GM12878 (cell line): ENCODE results near the gene TCF7. TPM values are rescaled to one million over a fixed set of nuclear protein-coding genes. Genes with fewer than 3 reads are reported as not detected.

Experiments
- BHLHE40 ChIP-seq, 2 experiments: fragments of 450-650 bp in 1 of 2; IDR thresholded peaks; 2 replicates each; pipeline ENCODE4 v1.6.1; 2011 to 2017; ENCODE audit warnings: low read depth in 2 of 2, borderline replicate concordance in 1 of 2, improper control_type of control experiment in 1 of 2, low read length in 1 of 2, mild to moderate bottlenecking in 1 of 2
- CTCF ChIP-seq, 3 experiments: IDR thresholded peaks in 2 of 3; conservative IDR thresholded peaks in 1 of 3; 2 replicates each; pipeline ENCODE4 v1.5.1; 2011; ENCODE audit warnings: low read depth in 3 of 3, low read length in 3 of 3, mild to moderate bottlenecking in 3 of 3, control low read depth in 2 of 3, moderate library complexity in 2 of 3, inconsistent platforms in 1 of 3, mixed read lengths in 1 of 3; ENCODE audit not compliant: control insufficient read depth in 2 of 3, insufficient read depth in 1 of 3; ENCODE audit errors: extremely low read depth in 1 of 3
- HDGF ChIP-seq: fragments of 450-650 bp; IDR thresholded peaks from 2 replicates; pipeline ENCODE4 v1.6.1; 2016; ENCODE audit warnings: antibody characterized with exemption
- IKZF2 ChIP-seq, 2 experiments: fragments of 450-650 bp; IDR thresholded peaks; 2 replicates each; pipeline ENCODE4 v1.6.1; 2017; ENCODE audit warnings: mild to moderate bottlenecking in 2 of 2, moderate library complexity in 2 of 2
- IRF4 ChIP-seq: IDR thresholded peaks from 2 replicates; pipeline ENCODE4 v1.6.1; 2011; ENCODE audit warnings: low read depth, low read length
- POLR2A ChIP-seq: IDR thresholded peaks from 2 replicates; pipeline ENCODE4 v1.6.1; 2011; ENCODE audit warnings: low read depth, mild to moderate bottlenecking, low read length
- REST ChIP-seq: IDR thresholded peaks from 2 replicates; pipeline ENCODE4 v1.6.1; 2012; ENCODE audit warnings: mild to moderate bottlenecking, low read depth, low read length
- ZSCAN29 ChIP-seq: fragments of 450-650 bp; IDR thresholded peaks from 2 replicates; pipeline ENCODE4 v1.6.1; 2017; ENCODE audit warnings: mild to moderate bottlenecking, moderate library complexity
- polyA plus RNA-seq, 11 experiments: library from polyadenylated mRNA; depleted of rRNA in 4 of 11; unstranded in 6 of 11; stranded (reverse) in 5 of 11; fragments of >200 nt; fragmentation: Nextera tagmentation in 4 of 11; fragmentation: Illumina TruSeq in 1 of 11; extraction: Ambion mirVana in 4 of 11; extraction: Trizol in 1 of 11; gene quantifications; 1 replicate in 1 of 11; 2 replicates in 10 of 11; pipeline versions ENCODE4 v1.2.1 to v1.2.3, GENCODE V29; 2011 to 2016; ENCODE audit warnings: inconsistent platforms in 2 of 11, missing spikeins in 2 of 11, low read depth in 1 of 11
- total RNA-seq, 4 experiments: library from RNA; depleted of rRNA in 3 of 4; stranded (reverse); fragments of >200 nt in 3 of 4; fragmentation: Illumina TruSeq in 1 of 4; extraction: Trizol in 1 of 4; gene quantifications; 2 replicates each; pipeline versions ENCODE4 v1.2.1 to v1.2.3, GENCODE V29; 2013 to 2021
- TF ChIP-seq, protein P1 (sequence below): fragments of 450-650 bp; IDR thresholded peaks from 2 replicates; pipeline ENCODE4 v1.6.1; 2016; ENCODE audit warnings: mild to moderate bottlenecking
- TF ChIP-seq, protein P2 (sequence below): fragments of 450-650 bp; IDR thresholded peaks from 2 replicates; pipeline ENCODE4 v1.6.1; 2017; ENCODE audit warnings: mild to moderate bottlenecking, moderate library complexity

TCF7 gene
- total and polyA plus RNA-seq, 10 of the 15 experiments (the other 5 are each of a cell fraction or from before 2014, with no cell fraction given), result 10.0 to 60.2 (median 23.6) TPM

- TF ChIP-seq, protein P1, sequence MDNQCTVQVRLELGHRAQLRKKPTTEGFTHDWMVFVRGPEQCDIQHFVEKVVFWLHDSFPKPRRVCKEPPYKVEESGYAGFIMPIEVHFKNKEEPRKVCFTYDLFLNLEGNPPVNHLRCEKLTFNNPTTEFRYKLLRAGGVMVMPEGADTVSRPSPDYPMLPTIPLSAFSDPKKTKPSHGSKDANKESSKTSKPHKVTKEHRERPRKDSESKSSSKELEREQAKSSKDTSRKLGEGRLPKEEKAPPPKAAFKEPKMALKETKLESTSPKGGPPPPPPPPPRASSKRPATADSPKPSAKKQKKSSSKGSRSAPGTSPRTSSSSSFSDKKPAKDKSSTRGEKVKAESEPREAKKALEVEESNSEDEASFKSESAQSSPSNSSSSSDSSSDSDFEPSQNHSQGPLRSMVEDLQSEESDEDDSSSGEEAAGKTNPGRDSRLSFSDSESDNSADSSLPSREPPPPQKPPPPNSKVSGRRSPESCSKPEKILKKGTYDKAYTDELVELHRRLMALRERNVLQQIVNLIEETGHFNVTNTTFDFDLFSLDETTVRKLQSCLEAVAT, result peak; percentile 73; the same call in 1 of the 2 replicates
- TF ChIP-seq, protein P2, sequence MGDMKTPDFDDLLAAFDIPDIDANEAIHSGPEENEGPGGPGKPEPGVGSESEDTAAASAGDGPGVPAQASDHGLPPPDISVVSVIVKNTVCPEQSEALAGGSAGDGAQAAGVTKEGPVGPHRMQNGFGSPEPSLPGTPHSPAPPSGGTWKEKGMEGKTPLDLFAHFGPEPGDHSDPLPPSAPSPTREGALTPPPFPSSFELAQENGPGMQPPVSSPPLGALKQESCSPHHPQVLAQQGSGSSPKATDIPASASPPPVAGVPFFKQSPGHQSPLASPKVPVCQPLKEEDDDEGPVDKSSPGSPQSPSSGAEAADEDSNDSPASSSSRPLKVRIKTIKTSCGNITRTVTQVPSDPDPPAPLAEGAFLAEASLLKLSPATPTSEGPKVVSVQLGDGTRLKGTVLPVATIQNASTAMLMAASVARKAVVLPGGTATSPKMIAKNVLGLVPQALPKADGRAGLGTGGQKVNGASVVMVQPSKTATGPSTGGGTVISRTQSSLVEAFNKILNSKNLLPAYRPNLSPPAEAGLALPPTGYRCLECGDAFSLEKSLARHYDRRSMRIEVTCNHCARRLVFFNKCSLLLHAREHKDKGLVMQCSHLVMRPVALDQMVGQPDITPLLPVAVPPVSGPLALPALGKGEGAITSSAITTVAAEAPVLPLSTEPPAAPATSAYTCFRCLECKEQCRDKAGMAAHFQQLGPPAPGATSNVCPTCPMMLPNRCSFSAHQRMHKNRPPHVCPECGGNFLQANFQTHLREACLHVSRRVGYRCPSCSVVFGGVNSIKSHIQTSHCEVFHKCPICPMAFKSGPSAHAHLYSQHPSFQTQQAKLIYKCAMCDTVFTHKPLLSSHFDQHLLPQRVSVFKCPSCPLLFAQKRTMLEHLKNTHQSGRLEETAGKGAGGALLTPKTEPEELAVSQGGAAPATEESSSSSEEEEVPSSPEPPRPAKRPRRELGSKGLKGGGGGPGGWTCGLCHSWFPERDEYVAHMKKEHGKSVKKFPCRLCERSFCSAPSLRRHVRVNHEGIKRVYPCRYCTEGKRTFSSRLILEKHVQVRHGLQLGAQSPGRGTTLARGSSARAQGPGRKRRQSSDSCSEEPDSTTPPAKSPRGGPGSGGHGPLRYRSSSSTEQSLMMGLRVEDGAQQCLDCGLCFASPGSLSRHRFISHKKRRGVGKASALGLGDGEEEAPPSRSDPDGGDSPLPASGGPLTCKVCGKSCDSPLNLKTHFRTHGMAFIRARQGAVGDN, result peak; percentile 79; the same call in 1 of the 2 replicates
- peak in 1 of 2 experiments; percentile 20; a peak in 1 of 4 replicates for TF ChIP-seq BHLHE40 (IDR thresholded peaks at IDR 0.05; ENCODE audit: borderline replicate concordance in 1 of 2, low read depth in 2 of 2, low read length in 1 of 2)
- 0 out of 2 replicates have a peak, but pooled peaks have one; percentile 29 for TF ChIP-seq HDGF
- peak; percentile 25 to 44; a peak in 2 of 4 replicates for TF ChIP-seq IKZF2 (IDR thresholded peaks at IDR 0.05)
- TF ChIP-seq POLR2A, result peak; percentile 41; the same call in 1 of the 2 replicates
- TF ChIP-seq IRF4, result peak; percentile 64; the same call in 1 of the 2 replicates
- TF ChIP-seq REST, result no peak
- peak; percentile 78 to 83 (median 80) for TF ChIP-seq CTCF (IDR thresholded peaks at IDR 0.05 in 2 of 3, conservative IDR thresholded peaks at IDR 0.05 in 1 of 3; ENCODE audit: control insufficient read depth in 2 of 3, extremely low read depth in 1 of 3, insufficient read depth in 1 of 3, low read depth in 3 of 3, low read length in 3 of 3)
- no peak for TF ChIP-seq ZSCAN29
Observed at GRCh38 chr5:134140530-134141201, 26.2 kb downstream of the TCF7 start (continued).
